Adrenal gland (tissue), 12 donors: ENCODE data around the gene PIK3IP1. TPM values are rescaled to one million over a fixed set of nuclear protein-coding genes. Genes with fewer than 3 reads are reported as not detected.

Experiments used
- DNase-seq, 7 donors: peaks; one replicate each; pipeline ENCODE4 v3.0.0-alpha.2; 2019 to 2020
- H3K27ac ChIP-seq, 5 donors: fragments of 200-600 bp; sonication (generic) in 4 of 5; 1 replicate in 3 of 5; 2 replicates in 2 of 5; pipeline versions ENCODE4 v1.5.1 to v1.8.0; 2016 to 2020; ENCODE audit warnings: mild to moderate bottlenecking in 1 of 5
- H3K27me3 ChIP-seq: fragments of 200-600 bp; 2 replicates; pipeline ENCODE4 v1.8.0; 2021
- H3K36me3 ChIP-seq, 2 donors: fragments of 200-600 bp; replicated peaks in 1 of 2; 1 replicate in 1 of 2; 2 replicates in 1 of 2; pipeline versions ENCODE4 v1.5.1 to v1.8.0; 2018 to 2022
- H3K4me1 ChIP-seq, 2 donors: fragments of 200-600 bp; replicated peaks in 1 of 2; 1 replicate in 1 of 2; 2 replicates in 1 of 2; pipeline versions ENCODE4 v1.5.1 to v1.8.0; 2018 to 2021
- H3K4me3 ChIP-seq, 4 donors: fragments of 200-600 bp; sonication (generic) in 3 of 4; one replicate each; pipeline ENCODE4 v1.5.1; 2016 to 2018
- H3K9me3 ChIP-seq, 3 donors: fragments of 200-600 bp; sonication (generic) in 1 of 3; replicated peaks in 1 of 3; 1 replicate in 2 of 3; 2 replicates in 1 of 3; pipeline versions ENCODE4 v1.5.1 to v1.8.0; 2016 to 2021
- POLR2A ChIP-seq, 2 donors: fragments of 450-650 bp; IDR thresholded peaks; one replicate each; pipeline ENCODE4 v1.6.1; 2017; ENCODE audit warnings: antibody characterized with exemption in 2 of 2, mild to moderate bottlenecking in 2 of 2, moderate library complexity in 1 of 2
- WGBS, 4 donors: extraction: QIAGEN DNeasy Blood & Tissue Kit in 2 of 4; methylation state at CpG; one replicate each; pipeline versions ENCODE4 v1.1.5 to v1.1.7; 2013 to 2017; 5-methylcytosine and 5-hydroxymethylcytosine counted together
- intact Hi-C, 2 donors: fragments of 100-400 bp; cut with DNase I; formaldehyde crosslinking; loops; one replicate each; pipeline versions ENCODE4 v1.14.1 to v1.15.0; 2022 to 2023
- polyA plus RNA-seq, 3 donors: library from polyadenylated mRNA; stranded (reverse); fragments of 200-250 nt in 2 of 3; fragments of 350-450 nt in 1 of 3; fragmentation: Illumina TruSeq in 1 of 3; extraction: RNeasy Lipid Tissue Mini Kit (QIAGEN cat#74804) in 1 of 3; gene quantifications; one replicate each; pipeline ENCODE4 v1.2.3, GENCODE V29; 2013 to 2014
- total RNA-seq, 9 donors: library from RNA; depleted of rRNA in 4 of 9; stranded (reverse); fragments of >200 nt in 4 of 9; fragments of 120-200 nt in 1 of 9; fragmentation: NEBNext Ultra II Directional in 1 of 9; extraction: Animal tissue kit (Norgen Biotek cat#: 25700) in 1 of 9; gene quantifications; one replicate each; pipeline versions ENCODE4 v1.1.0 to v1.2.4, GENCODE V29; 2013 to 2023
- TF ChIP-seq, protein P1 (sequence below), 6 experiments: fragments of 450-650 bp in 4 of 6; fragments of 200-600 bp in 2 of 6; sonication (generic) in 1 of 6; IDR thresholded peaks; 1 replicate in 5 of 6; 2 replicates in 1 of 6; pipeline versions ENCODE4 v1.5.1 to v1.8.0; 2016 to 2021; ENCODE audit warnings: antibody characterized with exemption in 6 of 6, mild to moderate bottlenecking in 2 of 6, moderate library complexity in 1 of 6
- donor health status: healthy with polysubstance abuse.
- donor health status: Bipolar disorder and iron deficiency.
- donor health status: DM: yes; HTN: yes; CAD: no.
- donor health status: DM: no; HTN: no; CAD: no.
- donor health status: DM: no; HTN: no; CAD: no.
- donor health status: DM: yes; HTN: yes; CAD: no.

Gene PIK3IP1
- total and polyA plus RNA-seq, 12 donors = 12.1 to 161 (median 69.7) TPM

DNA sequence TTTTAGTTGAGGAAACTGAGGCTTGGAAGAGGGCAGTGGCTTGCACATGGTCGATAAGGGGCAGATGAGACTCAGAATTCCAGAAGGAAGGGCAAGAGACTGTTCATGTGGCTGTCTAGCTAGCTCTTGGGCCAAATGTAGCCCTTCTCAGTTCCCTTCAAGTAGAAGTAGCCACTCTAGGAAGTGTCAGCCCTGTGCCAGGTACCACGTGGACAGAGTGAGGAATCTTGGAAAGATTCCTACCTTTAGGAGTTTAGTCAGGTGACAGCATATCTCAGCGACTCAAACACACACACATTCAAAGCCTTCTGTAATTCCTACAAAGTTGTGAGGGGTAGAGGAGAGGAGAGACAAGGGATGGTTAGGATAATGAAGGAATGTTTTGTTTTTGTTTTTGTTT, 18.3 kb downstream of the PIK3IP1 start:
- H3K4me3 ChIP-seq = no peak overlapping the region
- H3K27ac ChIP-seq = no peak overlapping the region
- intact Hi-C loops = loop anchor here (5.0 to 10.0 kb wide), 3 partner anchors 59 to 62 kb away; partner anchors contain the start of gene LIMK2 (in 2 of the 2)
- H3K9me3 ChIP-seq = no peaks in the 10 kb centered on the region
- TF ChIP-seq, protein P1, sequence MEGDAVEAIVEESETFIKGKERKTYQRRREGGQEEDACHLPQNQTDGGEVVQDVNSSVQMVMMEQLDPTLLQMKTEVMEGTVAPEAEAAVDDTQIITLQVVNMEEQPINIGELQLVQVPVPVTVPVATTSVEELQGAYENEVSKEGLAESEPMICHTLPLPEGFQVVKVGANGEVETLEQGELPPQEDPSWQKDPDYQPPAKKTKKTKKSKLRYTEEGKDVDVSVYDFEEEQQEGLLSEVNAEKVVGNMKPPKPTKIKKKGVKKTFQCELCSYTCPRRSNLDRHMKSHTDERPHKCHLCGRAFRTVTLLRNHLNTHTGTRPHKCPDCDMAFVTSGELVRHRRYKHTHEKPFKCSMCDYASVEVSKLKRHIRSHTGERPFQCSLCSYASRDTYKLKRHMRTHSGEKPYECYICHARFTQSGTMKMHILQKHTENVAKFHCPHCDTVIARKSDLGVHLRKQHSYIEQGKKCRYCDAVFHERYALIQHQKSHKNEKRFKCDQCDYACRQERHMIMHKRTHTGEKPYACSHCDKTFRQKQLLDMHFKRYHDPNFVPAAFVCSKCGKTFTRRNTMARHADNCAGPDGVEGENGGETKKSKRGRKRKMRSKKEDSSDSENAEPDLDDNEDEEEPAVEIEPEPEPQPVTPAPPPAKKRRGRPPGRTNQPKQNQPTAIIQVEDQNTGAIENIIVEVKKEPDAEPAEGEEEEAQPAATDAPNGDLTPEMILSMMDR (IDR thresholded peaks at IDR 0.05) = no peak
- TF ChIP-seq POLR2A (IDR thresholded peaks at IDR 0.05) = no peak
- 75 to 81% (median 79%) methylated on average over 3 of the region's 3 CpGs for WGBS, 4 donors
- no peaks in the 10 kb centered on the region for H3K4me1 ChIP-seq
- no peak for DNase-seq
- H3K27me3 ChIP-seq = no peaks in the 10 kb centered on the region
- peaks cover 0 to 57% of the 10 kb centered on the region in 2 donors for H3K36me3 ChIP-seq

DNA sequence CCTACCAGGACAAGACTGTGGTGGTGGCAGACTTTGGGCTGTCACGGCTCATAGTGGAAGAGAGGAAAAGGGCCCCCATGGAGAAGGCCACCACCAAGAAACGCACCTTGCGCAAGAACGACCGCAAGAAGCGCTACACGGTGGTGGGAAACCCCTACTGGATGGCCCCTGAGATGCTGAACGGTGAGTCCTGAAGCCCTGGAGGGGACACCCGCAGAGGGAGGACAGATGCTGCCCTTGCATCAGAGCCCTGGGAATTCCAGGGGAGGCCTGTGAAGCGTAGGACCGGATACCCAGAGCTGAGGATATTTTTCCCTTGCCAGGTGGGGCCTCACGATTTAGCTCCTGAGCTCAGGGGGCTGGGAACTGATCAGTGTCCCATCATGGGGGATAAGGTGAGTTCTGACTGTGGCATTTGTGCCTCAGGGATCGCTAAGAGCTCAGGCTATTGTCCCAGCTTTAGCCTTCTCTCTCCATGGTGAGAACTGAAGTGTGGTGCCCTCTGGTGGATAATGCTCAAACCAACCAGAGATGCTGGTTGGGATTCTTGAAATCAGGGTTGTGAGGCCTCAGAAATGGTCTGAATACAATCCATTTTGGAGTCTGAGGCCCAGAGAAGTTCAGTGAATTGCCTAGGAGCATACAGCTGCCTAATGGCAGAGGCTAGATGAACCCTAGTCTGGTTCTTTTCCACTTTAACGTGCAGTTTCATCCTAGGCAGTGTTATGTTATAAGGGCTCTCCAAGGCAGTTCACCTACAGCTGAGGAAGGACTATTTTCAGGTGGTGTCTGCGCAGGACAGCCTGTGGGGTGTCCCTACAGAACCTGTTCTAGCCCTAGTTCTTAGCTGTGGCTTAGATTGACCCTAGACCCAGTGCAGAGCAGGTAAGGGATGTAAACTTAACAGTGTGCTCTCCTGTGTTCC, 19.5 kb downstream of the PIK3IP1 start:
- Histone ChIP-seq H3K9me3 (no peaks in the 10 kb centered on the region), H3K4me1 (no peaks in the 10 kb centered on the region), H3K27me3 (no peaks in the 10 kb centered on the region), H3K4me3 (no peak overlapping the region), H3K36me3 (peaks cover 0 to 54% of the 10 kb centered on the region in 2 donors), H3K27ac (no peak overlapping the region)
- WGBS, 4 donors = 67 to 78% (median 71%) methylated on average over 8 to 15 of the region's 15 CpGs
- no peak for TF ChIP-seq POLR2A (IDR thresholded peaks at IDR 0.05)
- TF ChIP-seq, protein P1 (IDR thresholded peaks at IDR 0.05) = peak; percentile 63 to 82 (median 73)
- intact Hi-C loops = loop anchor here (5.0 to 10.0 kb wide), 3 partner anchors 58 to 62 kb away; partner anchors contain the start of gene LIMK2 (in 2 of the 2)
- DNase-seq = peak in 6 of 7 donors; percentile 58 to 85 (median 72)

DNA sequence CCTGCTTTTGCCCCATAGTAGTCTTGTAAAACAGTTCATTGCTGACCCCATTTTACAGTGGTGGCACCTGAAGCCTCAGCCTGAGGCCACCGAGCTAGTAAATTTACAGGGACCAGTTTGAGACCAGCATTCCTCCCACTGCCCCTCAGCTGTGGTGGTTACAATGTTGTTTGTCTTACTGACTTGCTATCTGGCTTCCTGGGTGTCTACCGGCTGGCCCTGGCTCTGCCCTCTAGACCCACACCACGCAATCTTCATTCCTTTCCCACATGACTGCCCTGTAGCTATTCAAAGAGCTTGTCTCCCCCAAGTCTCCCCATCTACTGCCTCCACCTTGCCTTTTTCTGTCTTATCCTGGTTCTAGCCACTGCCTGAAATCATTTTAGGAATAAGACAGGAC, 20.8 kb downstream of the PIK3IP1 start:
- TF ChIP-seq, protein P1 (IDR thresholded peaks at IDR 0.05) = no peak
- TF ChIP-seq POLR2A (IDR thresholded peaks at IDR 0.05) = no peak
- intact Hi-C loops = loop anchor here (5.0 to 10.0 kb wide), 3 partner anchors 57 to 63 kb away; partner anchors contain the start of gene LIMK2 (in 2 of the 2)
- Histone ChIP-seq H3K36me3 (peaks cover 0 to 53% of the 10 kb centered on the region in 2 donors), H3K4me3 (no peak overlapping the region), H3K27ac (no peak overlapping the region), H3K9me3 (no peaks in the 10 kb centered on the region), H3K27me3 (no peaks in the 10 kb centered on the region), H3K4me1 (no peaks in the 10 kb centered on the region)
- DNase-seq = no peak
- 71 to 92% (median 86%) methylated on average over 3 of the region's 3 CpGs for WGBS, 4 donors

DNA sequence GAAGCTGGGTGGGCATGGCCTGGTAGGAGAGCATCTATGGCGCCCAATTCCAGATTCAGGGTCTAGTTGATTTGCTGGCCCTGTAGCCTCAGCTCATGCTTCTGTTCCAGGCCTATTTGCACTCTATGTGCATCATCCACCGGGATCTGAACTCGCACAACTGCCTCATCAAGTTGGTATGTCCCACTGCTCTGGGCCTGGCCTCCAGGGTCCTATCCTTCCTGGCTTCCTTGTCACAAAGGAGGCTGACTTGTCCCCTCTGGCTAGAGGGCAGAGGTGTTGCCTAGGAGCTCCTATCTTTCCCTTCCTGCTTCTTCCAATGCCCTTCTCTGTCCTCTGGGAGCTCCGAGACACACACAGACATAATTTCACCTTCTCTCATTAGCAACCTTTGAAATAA, 21.3 kb downstream of the PIK3IP1 start:
- Histone ChIP-seq H3K4me3 (no peak overlapping the region), H3K27ac (no peak overlapping the region), H3K9me3 (no peaks in the 10 kb centered on the region), H3K4me1 (no peaks in the 10 kb centered on the region), H3K36me3 (peaks cover 0 to 52% of the 10 kb centered on the region in 2 donors), H3K27me3 (no peaks in the 10 kb centered on the region)
- DNase-seq = no peak
- intact Hi-C loops = loop anchor here (5.0 to 10.0 kb wide), 3 partner anchors 56 to 64 kb away; partner anchors contain the start of gene LIMK2 (in 2 of the 2)
- whole genome bisulfite sequencing, 4 donors = 92 to 100% (median 95%) methylated on average over 3 to 4 of the region's 4 CpGs
- TF ChIP-seq, protein P1 (IDR thresholded peaks at IDR 0.05) = no peak
- no peak for TF ChIP-seq POLR2A (IDR thresholded peaks at IDR 0.05)
